GM21447 (cell line): ENCODE results near the gene KRT6C.
"Not testable (repeated sequence)": the region's sequence is repeated elsewhere in the genome, so short reads cannot be mapped to it uniquely, and the experiment has no call there.

Source experiments
- ATAC-seq: cut with Tn5 transposase; IDR thresholded peaks from one replicate; pipeline ENCODE4 v1.9.1; 2021; ENCODE audit not compliant: unreplicated experiment

The KRT6C gene

DNA sequence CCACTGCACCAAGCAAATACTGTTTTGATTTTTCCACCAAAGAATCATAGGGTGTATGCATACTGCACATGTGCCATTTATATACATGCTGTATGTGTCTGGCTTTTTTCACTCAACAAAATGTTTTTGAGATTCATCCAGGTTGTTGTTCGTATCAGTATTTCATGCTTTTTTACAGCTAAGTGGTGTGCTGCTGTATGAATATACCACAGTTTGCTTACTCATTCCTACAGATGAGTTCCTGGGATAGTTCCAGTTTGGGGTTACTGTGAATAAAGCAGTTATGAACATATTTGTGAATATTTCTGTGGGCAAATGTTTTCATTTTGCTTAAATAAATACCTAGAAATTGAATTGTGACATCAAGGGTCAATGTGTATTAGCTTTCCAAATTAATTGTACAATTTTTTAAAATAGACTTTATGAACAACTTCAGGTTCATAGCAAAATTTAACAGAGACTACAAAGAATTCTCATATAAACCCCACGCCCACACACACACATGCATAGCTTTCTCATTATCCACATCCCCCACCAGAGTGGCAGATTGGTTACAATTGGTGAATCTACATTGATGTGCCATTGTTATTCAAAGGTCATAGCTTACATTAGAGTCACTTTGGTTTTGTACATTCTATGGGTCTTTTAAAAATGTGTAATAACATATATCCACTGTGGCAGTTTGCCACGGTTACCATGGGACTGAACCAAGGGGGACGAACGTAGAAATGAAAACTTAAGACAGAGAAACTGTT, 26.4 kb upstream of the KRT6C start:
- no peak for ATAC-seq

DNA sequence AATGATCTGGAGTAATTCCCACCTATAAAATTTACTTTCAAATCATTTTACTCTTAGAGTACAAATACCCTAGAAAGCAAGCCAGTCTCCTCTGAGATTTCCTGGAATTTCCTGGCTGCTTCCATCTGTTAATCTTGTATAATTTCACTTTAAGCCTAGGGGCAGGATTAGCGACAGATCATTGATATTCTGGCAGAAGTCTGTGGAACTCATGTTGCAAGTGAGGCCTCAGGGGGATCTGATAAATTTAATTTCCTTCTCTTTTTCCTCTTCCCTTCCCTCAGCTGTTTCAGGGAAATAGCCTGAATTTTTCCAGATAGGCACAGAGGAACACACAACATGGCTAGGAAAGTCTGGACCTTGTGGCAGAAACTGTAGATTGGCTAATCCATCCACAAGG, 25.3 kb upstream of the KRT6C start:
- ATAC-seq, result no peak

GRCh38 chr12:52497975-52498374, 24.4 kb upstream of the KRT6C start:
- no peak for ATAC-seq

GRCh38 chr12:52496590-52497071, 23.0 kb upstream of the KRT6C start:
- no peak for ATAC-seq

GRCh38 chr12:52496054-52496453, 22.4 kb upstream of the KRT6C start:
- ATAC-seq, result no peak

DNA sequence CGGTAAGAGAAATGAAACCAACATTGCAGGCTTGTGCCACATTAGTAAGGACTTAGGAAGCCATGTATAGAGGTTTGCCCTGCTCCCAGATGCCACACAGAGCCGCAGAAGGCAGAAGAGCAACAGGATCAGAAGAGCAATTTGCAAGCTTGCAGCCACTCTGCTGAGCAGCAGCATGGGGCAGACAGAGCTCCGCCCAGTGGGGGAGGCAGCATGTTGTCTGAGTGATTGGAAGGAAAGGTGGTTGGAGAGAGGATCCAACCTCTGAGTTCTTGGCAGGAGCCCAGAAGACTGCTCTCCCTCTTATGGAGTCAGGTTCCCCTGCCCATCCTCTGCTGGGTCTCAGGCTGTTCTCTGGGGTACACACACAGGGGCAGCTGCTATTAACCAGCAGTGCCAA, 21.8 kb upstream of the KRT6C start:
- no peak for ATAC-seq

- no peak for ATAC-seq
Observed at GRCh38 chr12:52494518-52494917, 20.9 kb upstream of the KRT6C start.

DNA sequence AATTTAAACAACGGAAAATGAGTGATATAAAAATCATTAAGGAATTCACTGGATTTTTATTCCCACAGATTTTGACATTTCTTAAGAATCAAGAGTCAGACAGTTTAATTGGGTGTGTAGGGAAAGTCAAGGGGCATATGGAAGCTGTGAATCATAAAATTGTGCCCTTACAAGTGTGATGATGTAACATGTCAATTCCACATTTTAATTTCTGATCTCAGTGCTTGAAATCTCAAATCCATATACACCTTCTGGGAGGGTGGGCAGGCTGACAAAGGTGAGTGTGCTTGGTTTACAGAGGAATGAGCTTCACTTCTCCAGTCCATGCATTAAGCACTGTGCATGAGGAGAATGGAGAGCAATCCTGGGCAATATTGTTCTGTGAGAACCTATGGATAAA, 20.5 kb upstream of the KRT6C start:
- ATAC-seq, result no peak

DNA sequence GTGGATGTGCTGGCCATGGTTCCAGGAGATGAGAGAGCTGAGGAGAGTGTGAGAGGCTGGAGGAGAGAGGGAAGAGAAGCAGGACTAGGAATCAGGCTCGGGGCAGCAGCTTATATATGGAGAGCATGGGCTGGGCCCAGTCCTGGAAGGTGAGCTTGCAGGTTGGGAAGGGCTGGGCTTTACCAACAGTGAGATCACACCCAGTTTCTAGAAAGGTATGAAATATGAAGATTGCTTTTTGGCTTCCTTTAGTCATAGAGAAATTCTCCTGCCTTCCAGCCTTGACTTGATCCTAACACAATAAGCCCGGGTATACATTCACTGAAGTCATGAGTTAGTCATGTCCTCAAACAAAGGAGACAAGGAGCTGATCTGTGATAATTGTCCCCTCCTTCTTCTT, 19.6 kb upstream of the KRT6C start, which contains the start of gene KRT6A:
TSS of gene KRT6A (minus strand) at position 86 of the 400 bp plus-strand sequence. CDS start at position 17, 69 bp downstream.
- ATAC-seq, result no peak

- ATAC-seq, result not testable (repeated sequence)
Observed at GRCh38 chr12:52492405-52492804, 18.8 kb upstream of the KRT6C start.

DNA sequence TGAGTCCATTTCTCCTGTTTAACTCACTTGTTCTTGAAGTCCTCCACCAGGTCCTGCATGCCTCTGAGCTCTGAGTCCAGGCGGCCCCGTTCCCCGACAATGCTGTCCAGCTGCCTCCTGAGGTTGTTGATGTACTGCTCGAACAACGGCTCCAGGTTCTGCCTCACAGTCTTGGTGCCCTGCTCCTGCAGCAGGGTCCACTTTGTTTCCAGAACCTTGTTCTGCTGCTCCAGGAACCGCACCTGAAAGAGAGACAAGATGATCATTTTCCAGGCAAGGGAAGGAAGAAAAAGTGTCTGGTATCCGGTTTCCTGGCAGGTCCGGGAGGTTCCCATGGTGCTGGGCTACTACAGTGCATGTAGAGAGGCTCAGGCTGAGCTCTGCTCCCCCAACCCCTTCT, 17.9 kb upstream of the KRT6C start:
- ATAC-seq, result not testable (repeated sequence)

DNA sequence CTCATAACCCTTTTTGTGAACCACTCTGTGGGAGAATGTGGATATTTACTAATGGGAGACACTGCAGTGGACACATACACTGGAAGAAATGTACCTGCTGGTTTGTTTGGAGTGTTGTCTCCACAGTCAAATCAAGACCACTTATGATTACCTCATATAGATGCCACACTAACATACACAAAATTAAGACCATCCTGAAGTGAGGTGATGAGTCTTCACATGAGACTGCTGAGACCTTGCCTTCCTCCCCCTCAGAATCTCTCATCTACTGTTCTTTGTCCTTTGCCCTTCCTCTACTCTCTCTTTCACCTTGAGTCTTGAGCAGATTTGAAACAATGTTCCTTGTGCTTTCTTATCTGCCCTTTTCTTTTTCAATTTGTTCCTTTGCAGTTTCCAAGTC, 15.1 kb upstream of the KRT6C start:
- no peak for ATAC-seq

DNA sequence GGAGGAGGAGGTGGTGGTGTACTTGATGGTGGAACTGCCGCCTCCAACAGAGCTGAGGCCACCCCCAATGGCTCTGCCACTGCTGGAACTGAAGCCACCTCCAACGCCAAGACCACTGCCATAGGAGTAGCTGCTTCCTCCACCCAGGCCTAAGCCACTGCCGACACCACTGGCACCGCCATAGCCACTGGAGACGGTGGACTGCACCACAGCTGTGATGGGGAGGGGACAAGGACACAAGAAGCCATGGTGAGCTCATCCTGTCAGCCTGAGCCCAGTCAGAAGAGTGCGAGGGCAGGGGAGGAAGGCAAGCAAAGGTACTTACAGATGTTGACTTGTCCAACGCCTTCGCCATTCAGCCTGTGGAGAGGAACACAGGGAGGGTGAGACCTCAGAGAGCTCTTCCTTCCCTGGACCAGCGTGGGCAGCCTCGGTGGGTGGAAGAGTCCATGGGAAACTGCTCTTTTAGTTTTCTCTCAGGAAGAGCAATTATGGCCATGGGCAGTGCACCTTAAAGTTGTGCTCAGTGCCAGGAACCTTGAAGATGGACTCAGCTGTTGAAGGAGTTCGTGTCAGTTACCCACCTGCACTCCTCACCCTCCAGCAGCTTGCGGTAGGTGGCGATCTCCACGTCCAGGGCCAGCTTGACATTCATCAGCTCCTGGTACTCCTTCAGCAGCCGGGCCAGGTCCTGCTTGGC, 14.3 kb upstream of the KRT6C start:
- ATAC-seq, result not testable (repeated sequence)

DNA sequence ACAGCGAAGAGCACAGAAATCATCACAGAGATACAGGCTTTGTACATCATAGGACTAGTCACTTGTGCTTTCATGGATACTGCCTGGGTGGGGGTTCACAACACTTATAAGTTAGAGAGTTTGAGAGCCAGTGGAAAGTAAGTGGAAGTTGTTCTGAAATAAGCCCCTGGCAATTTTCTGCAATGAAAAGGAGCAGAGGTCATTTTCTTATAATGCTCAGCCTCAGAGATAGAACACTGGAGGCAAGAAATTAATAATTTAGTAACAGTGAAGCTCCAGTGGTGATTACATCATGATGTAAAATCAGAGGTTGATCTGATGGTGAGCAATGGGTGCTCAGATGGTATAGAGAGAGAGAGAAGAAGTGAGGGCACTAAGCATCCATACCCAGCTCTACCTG, 13.6 kb upstream of the KRT6C start:
- no peak for ATAC-seq

DNA sequence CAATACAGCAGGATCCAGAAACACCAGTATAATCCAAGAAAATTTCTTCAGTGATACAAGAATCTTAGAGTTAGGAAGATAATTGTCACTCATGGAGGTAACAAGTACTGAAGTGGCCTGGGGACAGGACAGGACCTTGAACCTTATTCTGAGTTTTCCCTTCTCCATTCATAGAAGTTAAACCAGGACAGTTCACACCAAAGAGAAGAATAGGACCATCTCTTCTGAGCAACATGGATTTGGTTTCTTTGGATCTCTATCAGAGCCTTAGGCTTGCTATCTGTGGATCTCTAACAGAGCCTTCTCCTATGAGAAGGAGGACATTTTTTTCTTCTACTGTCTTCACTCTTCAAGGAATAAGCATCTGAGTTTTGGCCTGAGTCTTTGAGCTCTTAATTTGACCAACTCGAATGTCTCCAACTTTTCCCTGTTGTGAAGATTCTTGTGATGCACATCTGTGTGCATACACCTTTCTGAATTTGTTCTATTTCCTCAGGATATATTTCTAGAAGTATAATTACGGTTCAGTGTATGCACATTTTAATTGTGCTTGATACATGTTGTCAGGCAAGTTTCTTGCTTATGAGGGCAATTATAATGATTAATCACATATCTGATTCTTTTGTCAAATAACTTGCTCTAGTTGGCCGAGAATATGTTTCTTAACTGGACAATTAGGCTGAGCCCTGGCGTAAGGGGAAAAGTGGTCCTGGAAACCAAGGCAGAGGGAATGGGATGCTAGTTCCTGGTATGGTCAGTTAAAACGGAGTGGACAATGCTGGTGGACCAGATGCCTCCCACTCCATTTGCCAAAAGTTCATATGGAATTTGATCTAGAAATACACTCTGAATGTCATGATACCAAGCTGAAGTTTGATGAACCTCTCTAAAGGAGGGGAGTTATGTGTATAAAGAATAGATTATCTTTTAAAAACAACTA, 12.8 kb upstream of the KRT6C start:
- no peak for ATAC-seq

DNA sequence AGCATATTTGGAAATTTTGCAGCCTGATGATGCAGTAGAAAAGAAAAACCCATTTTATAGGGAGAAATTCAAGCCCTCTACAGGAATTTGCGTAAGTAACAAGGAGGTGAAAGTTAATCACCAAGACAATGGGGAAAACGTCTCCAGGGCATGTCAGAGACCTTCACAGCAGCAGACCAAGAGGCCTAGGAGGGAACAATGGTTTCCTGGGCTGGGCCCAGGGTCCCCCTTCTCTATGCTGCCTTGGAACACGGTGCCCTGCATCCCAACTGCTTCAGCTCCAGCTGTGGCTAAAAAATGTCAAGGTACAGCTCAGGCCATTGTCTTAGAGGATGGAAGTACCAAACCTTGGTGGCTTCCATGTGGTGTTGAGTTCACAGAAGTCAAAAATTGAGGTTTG, 6.5 kb upstream of the KRT6C start:
- ATAC-seq, result no peak

DNA sequence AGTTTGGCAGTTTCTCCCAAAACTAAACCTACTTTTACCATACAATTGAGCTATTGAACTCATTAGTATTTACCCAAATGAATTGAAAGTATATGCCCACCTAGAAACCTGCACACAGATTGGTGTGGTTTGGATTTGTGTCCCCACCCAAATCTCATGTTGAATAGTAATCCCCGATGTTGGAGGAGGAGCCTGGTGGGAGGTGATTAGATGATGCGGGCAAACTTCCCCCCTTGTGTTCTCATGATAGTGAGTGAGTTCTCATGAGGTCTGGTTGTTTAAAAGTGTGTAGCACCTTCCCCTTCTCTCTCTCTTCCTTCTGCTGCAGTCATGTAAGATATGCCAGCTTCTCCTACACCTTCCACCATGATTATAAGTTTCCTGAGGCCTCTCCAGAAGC, 4.0 kb upstream of the KRT6C start:
- no peak for ATAC-seq

DNA sequence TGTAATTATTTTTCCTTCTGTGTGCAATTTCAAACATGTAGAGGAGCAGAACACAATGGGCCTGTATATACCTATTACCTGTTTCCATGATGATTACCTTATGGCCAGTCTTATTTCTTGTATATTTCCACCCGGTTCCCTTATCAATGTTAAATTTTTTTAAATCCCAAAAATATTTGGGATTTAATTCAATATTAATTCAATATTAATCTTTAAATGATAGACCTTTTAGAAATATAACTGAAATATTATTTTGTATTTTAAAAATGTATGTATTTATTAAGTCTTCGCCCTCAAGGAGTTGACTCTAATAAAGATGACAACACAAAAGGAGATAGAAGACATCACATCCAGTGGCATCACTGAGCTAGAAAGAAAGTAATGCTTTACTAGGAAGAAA, 607 bp upstream of the KRT6C start:
- no peak for ATAC-seq

GRCh38 chr12:52469853-52470252, 3.8 kb downstream of the KRT6C start:
- no peak for ATAC-seq

DNA sequence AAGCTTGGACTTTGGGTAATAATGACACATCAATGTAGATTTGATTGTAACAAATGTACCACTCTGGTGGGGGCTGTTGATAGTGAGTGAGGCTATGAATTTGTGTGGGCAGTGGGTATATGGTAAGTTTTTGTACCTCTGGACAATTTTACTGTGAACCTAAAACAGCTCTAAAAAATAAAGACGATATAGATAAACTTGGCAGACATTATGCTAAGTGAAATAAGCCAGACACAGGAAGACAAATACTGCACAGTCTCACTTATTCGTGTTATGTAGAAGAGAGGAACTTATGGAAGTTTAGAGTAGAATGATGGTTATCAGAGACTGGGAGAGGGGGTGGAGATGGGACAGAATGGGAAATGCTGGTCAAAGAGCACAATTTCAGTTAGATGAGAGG, 8.7 kb downstream of the KRT6C start:
- no peak for ATAC-seq

DNA sequence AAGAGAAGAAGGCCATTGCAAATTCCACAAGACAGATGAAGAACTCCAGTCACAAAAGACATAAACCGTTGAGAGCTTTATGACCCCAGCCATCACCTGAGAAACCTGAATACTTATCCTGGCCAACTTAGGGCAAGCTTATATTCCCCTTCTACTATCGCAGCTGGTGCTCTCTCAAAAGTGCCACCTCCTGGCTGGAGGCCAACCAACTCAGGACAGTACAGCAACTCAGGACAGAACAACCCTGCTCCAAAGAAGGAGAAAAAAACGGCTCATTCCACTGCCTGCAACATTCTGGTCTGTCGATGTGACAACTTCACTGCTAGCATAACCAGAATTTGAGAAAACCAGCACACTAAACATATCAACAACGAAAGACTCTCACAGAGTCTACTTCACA, 11.9 kb downstream of the KRT6C start:
- no peak for ATAC-seq
